GM12873 (cell line): Measurements from ENCODE around the gene RHOF.

Experiments
- TF ChIP-seq, protein P1 (sequence below): IDR thresholded peaks from 2 replicates; pipeline ENCODE4 v1.5.1; 2012; ENCODE audit warnings: low read depth, mild to moderate bottlenecking, moderate library complexity, low read length, control low read depth; ENCODE audit not compliant: insufficient read depth; ENCODE audit errors: missing control alignments

RHOF gene

DNA sequence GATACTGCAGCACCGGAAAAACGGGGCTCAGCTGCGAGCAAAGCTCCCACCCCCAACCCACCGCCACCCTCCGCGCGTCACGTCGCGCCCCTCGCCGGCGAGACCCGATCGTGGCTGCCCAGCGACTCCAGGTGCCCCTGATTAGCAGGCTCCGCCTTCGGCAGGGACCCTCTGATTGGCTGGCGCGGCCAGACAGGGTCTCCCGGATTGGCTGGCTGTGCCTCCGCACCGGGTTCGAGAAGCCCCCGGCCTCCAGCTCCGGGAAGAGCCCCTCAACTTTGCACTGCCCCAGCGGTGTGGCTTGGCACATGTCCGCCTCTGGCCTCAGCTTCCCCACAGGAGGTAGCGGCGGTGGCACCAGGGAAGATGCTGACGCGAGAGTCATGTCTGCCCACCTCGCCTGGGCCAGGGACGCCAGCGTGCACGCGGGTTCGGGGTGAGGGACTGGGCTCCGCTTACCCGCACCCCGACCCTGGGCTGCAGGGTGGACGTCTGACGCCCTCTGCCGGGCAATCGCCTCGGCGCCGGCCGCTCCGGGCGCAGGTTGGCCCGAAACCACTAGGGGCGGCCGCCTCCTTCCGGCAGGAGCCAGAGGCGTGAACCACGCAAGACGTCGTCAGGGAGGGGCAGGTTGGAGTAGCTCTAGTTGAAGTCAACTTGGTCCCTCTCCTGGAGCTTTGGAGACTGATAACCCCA, 498 bp upstream of the RHOF start:
- TF ChIP-seq, protein P1, sequence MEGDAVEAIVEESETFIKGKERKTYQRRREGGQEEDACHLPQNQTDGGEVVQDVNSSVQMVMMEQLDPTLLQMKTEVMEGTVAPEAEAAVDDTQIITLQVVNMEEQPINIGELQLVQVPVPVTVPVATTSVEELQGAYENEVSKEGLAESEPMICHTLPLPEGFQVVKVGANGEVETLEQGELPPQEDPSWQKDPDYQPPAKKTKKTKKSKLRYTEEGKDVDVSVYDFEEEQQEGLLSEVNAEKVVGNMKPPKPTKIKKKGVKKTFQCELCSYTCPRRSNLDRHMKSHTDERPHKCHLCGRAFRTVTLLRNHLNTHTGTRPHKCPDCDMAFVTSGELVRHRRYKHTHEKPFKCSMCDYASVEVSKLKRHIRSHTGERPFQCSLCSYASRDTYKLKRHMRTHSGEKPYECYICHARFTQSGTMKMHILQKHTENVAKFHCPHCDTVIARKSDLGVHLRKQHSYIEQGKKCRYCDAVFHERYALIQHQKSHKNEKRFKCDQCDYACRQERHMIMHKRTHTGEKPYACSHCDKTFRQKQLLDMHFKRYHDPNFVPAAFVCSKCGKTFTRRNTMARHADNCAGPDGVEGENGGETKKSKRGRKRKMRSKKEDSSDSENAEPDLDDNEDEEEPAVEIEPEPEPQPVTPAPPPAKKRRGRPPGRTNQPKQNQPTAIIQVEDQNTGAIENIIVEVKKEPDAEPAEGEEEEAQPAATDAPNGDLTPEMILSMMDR, result peak; percentile 100

DNA sequence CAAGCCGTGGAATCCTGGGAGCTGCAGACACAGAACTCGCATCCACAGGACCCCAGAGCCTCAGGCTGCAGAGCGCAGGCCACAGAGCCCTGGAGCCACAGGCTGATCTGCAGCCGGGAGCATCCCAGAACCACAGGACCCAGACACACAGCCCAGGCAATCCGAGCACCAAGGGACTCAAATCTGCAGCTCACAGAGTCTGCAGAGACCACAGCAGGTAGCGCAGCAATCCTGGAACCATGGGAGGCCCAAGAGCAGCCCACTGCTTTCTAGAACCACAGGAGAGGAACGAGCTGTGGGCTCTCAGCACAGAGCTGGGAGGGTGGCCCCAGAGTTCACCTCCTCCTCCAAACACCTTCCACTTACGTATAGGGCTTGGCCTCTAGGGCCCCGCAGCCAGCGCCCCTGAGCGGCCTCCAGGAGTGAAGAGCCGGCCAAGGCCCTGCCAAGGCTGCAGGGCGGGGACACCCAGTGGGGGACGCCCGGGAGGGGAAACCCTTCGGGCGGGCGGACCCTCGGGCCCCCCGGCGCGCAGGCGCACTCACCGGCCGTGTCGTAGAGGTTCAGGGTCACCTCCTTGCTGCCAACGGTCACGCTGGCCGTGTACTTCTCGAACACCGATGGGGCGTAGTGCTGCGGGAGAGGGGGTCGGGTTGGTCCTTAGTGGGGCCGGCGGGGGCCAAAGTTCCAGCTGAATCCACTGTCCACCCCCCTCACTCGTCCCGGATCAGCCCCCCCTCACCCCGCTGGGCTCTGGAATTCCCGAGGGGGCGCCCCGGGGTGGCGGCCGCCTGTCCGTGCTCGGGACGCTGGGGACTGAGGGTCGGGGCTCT, 665 bp downstream of the RHOF start:
- TF ChIP-seq, protein P1, result peak; percentile 24

DNA sequence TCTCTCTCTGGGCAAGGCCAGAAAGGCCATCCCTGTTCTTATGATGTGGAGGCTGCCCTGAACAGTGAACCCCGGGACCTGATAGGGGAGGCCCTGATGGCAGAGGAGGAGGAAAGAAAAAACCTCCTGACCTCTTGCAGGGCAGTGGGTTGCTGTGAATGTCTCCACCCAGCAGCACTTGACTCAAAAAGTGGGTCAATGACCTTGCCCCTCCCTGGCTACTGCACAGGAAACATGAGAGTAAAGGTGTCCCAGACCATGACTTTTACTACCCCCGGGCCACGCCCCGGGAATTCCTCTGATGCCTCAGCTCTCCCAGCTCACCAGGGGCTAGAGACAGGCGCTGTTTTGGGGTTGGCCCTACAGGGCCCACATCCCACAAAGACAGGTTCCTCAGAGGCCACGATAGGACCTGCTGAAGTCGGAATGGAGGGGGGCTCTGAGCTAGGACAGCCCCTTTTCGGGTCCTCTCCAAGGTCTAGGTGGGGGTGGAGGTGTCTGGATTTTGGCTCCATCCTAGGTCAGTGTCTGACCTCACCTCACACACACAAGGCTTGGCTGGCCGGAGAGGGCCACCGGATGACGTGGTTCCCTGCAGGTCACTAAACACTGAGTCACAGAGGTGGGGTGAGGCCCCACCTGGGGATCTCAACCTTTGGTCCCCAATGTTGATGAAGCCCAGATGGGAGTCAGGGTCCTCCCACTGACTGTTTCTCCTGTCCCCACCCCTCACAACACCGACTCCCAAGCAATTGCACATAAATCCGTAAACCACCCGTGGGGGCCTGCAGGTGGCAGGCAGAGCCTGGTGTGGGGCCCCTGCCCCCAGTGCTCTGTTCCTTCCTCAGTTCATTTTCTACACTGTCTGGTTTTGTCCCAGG, 1.6 kb downstream of the RHOF start:
- TF ChIP-seq, protein P1, result peak; percentile 31

DNA sequence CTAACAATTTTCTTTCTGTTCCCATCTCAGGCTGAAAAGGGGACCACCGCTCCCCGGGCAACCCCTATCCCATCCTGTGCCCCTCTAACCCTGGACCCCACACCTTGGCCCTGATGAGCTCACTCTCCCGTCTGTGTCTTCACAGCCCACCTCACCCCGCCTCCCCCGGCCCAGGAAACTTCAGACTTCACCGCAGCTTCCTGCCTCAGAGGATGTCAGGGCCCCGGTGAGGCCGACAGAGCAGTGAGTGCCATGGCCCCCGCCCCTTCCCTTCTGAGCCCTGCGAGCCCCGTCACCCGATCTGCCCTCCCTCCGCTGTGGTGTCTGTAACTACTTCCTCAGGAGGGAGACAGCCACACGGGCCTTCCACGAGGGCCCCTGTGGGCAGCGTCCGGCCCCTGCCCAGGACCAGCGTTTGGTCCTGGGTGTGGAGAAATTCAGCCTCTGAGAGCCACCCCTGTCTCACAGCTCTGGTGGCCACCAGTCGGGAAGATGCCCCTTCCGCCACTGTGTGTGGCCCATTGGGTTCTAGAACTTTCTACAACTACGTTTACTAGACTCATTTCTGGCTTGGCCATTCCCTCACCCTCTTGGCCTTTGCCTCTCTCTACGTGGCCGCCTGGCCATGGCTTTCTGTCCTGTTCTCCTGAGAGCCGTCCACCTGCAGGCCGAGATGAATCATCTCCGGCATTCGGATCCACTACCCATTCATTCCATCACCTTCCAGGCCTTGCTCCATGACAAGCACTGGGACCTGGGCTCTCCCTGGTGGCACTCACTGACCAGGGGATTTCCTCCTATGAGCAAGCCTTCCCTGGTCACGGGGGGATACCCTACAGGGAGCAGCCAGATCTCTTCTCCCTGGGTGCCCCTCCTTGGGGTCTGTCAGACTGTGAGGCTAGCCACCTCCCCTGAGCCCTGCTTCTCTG, 3.4 kb downstream of the RHOF start:
- TF ChIP-seq, protein P1, result no peak

DNA sequence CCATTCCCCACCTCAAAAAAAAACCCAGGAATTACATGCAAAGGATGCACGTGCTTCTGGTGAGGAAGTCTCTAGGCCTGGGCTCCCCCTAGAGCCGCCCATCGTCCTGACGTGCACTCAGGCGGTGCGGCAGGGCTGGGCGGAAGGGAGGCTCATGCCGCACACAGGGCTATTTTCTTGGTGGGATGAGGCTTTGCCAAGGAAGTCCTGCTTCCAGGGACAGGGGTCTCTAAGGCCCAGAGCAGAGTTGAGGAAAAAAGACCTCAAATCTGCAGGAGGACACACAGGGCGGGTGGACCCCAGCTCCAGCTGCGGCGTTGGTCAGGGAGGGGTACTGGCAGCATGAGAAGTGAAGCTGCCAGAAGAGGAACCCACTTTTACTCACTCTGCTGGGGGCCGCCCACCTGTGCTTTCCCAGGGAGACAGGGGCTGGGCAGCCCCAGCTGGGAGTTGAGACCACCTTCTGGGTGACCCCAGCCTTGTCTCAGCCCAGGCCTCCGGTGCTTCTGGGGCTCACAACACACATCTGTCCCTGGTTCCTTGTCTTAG, 4.2 kb downstream of the RHOF start:
- TF ChIP-seq, protein P1, result no peak

DNA sequence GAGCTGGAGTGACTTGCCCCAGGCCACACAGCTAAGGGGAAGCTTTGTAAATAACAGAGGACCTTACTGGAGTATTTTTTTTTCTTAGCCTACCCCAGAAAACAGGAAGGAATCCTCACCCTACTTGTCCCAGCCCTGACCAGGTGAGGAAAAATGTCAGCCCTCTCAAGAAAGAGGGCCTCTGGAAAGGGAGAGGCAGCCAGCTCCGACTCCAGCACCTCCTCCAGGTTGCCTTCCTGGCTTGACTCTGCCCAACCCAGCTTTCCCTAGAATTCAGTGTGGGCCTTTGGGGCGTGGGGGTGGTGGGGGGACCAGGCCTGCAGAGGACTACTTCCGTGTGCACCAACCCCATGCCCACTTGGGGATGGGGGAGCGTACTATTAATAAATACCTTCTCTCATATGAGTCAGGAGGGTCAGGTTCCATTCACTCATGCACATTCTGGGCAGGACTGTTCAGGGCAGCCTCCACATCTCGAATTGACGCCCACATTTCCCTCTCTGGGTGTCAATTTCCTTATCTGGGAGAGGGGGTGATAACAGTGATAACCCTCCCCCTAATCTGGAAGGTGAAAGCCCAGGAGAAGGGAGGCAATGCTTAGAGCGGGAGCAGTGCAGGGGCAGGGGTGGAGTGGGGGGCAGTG, 5.2 kb downstream of the RHOF start:
- TF ChIP-seq, protein P1, result no peak
